ENCODE data around the gene CTSW. TPM values are rescaled to one million over a fixed set of nuclear protein-coding genes. Genes with fewer than 3 reads are reported as not detected.

The CTSW gene
- polyA plus RNA-seq, 1 donor from 2014 or later, result not detected

DNA sequence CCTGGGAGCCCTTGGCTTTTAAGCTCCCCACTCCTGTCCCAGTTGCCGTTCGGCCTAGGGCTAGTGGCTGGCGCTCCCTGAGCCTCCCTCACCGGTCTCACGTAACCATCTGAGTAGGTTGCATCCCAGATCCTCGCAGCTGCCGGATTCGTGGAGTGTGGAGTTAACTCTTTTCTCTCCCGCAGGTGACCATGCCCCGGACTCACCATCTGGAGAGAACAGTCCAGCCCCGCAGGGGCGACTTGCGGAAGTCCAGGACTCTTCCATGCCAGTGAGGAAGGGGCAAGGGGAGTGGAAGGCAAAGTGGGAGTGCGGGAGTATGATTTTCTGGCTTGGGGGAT, 18.5 kb upstream of the CTSW start:
- Histone ChIP-seq H3K4me3 (ENCODE audit: low read length) (peak overlapping the region; percentile 100), H3K27ac (ENCODE audit: low read length) (peak overlapping the region; percentile 100), H4K20me1 (ENCODE audit: insufficient read depth) (peaks cover 13% of the 10 kb centered on the region), H2AFZ (ENCODE audit: low read depth, low read length) (peak overlapping the region; percentile 40), H3K9me2 (ENCODE audit: insufficient read depth, low read length) (no peaks in the 10 kb centered on the region), H3K79me2 (replicated peaks; ENCODE audit: insufficient read depth, low read length) (peaks cover 29% of the 10 kb centered on the region), H3K9me3 (ENCODE audit: low read length) (no peaks in the 10 kb centered on the region), H3F3A (ENCODE audit: insufficient read depth, low read length, poor library complexity, severe bottlenecking) (peaks cover 5% of the 10 kb centered on the region), H3K9ac (ENCODE audit: low read length) (peak overlapping the region; percentile 98), H3K4me2 (ENCODE audit: low read length) (peak overlapping the region; percentile 90), H3K27me3 (ENCODE audit: insufficient read depth, low read depth, low read length) (no peaks in the 10 kb centered on the region), H3K36me3 (ENCODE audit: insufficient read depth, low read length) (no peaks in the 10 kb centered on the region)
- TF ChIP-seq EP300 (conservative IDR thresholded peaks at IDR 0.05; ENCODE audit: poor library complexity, severe bottlenecking) (no peak), MXI1 (conservative IDR thresholded peaks at IDR 0.05; ENCODE audit: poor library complexity, severe bottlenecking) (no peak), SMC3 (conservative IDR thresholded peaks at IDR 0.05; ENCODE audit: poor library complexity) (no peak), RAD21 (conservative IDR thresholded peaks at IDR 0.05) (no peak), TAF1 (IDR thresholded peaks at IDR 0.05; ENCODE audit: low read depth) (no peak), POLR2AphosphoS5 (IDR thresholded peaks at IDR 0.05) (no peak), EZH2 (IDR thresholded peaks at IDR 0.05; ENCODE audit: borderline replicate concordance, insufficient read depth, low read length, poor library complexity, severe bottlenecking) (no peak)
- TF ChIP-seq, protein P1, sequence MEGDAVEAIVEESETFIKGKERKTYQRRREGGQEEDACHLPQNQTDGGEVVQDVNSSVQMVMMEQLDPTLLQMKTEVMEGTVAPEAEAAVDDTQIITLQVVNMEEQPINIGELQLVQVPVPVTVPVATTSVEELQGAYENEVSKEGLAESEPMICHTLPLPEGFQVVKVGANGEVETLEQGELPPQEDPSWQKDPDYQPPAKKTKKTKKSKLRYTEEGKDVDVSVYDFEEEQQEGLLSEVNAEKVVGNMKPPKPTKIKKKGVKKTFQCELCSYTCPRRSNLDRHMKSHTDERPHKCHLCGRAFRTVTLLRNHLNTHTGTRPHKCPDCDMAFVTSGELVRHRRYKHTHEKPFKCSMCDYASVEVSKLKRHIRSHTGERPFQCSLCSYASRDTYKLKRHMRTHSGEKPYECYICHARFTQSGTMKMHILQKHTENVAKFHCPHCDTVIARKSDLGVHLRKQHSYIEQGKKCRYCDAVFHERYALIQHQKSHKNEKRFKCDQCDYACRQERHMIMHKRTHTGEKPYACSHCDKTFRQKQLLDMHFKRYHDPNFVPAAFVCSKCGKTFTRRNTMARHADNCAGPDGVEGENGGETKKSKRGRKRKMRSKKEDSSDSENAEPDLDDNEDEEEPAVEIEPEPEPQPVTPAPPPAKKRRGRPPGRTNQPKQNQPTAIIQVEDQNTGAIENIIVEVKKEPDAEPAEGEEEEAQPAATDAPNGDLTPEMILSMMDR (IDR thresholded peaks at IDR 0.05; ENCODE audit: poor library complexity, severe bottlenecking), result no peak
- TF ChIP-seq, protein P2, sequence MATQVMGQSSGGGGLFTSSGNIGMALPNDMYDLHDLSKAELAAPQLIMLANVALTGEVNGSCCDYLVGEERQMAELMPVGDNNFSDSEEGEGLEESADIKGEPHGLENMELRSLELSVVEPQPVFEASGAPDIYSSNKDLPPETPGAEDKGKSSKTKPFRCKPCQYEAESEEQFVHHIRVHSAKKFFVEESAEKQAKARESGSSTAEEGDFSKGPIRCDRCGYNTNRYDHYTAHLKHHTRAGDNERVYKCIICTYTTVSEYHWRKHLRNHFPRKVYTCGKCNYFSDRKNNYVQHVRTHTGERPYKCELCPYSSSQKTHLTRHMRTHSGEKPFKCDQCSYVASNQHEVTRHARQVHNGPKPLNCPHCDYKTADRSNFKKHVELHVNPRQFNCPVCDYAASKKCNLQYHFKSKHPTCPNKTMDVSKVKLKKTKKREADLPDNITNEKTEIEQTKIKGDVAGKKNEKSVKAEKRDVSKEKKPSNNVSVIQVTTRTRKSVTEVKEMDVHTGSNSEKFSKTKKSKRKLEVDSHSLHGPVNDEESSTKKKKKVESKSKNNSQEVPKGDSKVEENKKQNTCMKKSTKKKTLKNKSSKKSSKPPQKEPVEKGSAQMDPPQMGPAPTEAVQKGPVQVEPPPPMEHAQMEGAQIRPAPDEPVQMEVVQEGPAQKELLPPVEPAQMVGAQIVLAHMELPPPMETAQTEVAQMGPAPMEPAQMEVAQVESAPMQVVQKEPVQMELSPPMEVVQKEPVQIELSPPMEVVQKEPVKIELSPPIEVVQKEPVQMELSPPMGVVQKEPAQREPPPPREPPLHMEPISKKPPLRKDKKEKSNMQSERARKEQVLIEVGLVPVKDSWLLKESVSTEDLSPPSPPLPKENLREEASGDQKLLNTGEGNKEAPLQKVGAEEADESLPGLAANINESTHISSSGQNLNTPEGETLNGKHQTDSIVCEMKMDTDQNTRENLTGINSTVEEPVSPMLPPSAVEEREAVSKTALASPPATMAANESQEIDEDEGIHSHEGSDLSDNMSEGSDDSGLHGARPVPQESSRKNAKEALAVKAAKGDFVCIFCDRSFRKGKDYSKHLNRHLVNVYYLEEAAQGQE (IDR thresholded peaks at IDR 0.05; ENCODE audit: borderline replicate concordance), result no peak

DNA sequence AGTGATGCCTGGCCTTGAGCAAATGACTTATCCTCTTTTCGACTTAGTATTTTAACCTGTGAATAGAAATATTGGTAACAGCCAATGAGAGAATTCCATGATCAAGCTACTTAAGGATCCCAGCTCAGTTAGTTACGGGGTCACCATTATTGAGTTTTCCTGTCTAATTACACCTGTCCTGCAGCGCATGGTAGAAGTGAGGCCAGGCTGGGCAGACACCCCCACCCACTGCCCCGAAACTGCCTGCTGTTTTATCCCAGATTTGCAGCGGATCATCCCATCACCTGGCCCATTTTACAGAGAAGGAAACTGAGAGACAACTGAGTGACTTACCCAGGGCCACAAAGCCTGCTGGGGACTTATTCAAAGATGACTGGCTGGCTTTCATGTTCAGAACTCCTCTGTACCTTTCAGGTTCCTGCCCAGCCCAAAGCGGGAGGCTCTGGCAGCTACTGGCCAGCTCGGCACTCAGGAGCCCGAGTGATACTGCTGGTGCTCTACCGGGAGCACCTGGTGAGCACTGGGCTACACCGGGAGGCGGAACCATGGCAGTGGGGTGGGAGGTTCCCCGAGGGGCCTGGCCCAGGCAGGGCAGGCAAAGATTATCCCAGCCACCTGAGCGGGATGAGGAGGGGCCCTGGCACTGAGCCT, 18.0 kb upstream of the CTSW start:
- no peaks in the 10 kb centered on the region for H3K36me3 ChIP-seq (ENCODE audit: insufficient read depth, low read length)
- H3K9me2 ChIP-seq (ENCODE audit: insufficient read depth, low read length), result no peaks in the 10 kb centered on the region
- H3F3A ChIP-seq (ENCODE audit: insufficient read depth, low read length, poor library complexity, severe bottlenecking), result peaks cover 5% of the 10 kb centered on the region
- H3K27ac ChIP-seq (ENCODE audit: low read length), result peak overlapping the region; percentile 100
- no peaks in the 10 kb centered on the region for H3K27me3 ChIP-seq (ENCODE audit: insufficient read depth, low read depth, low read length)
- H2AFZ ChIP-seq (ENCODE audit: low read depth, low read length), result no peak overlapping the region
- H3K4me2 ChIP-seq (ENCODE audit: low read length), result peak overlapping the region; percentile 90
- peak overlapping the region; percentile 100 for H3K4me3 ChIP-seq (ENCODE audit: low read length)
- peaks cover 8% of the 10 kb centered on the region for H4K20me1 ChIP-seq (ENCODE audit: insufficient read depth)
- TF ChIP-seq RAD21 (conservative IDR thresholded peaks at IDR 0.05) (no peak), EP300 (conservative IDR thresholded peaks at IDR 0.05; ENCODE audit: poor library complexity, severe bottlenecking) (no peak), EZH2 (IDR thresholded peaks at IDR 0.05; ENCODE audit: borderline replicate concordance, insufficient read depth, low read length, poor library complexity, severe bottlenecking) (no peak), SMC3 (conservative IDR thresholded peaks at IDR 0.05; ENCODE audit: poor library complexity) (no peak), POLR2AphosphoS5 (IDR thresholded peaks at IDR 0.05) (no peak), MXI1 (conservative IDR thresholded peaks at IDR 0.05; ENCODE audit: poor library complexity, severe bottlenecking) (no peak), TAF1 (IDR thresholded peaks at IDR 0.05; ENCODE audit: low read depth) (no peak)
- TF ChIP-seq, protein P2 (IDR thresholded peaks at IDR 0.05; ENCODE audit: borderline replicate concordance), result no peak
- TF ChIP-seq, protein P1 (IDR thresholded peaks at IDR 0.05; ENCODE audit: poor library complexity, severe bottlenecking), result no peak
- H3K9ac ChIP-seq (ENCODE audit: low read length), result peak overlapping the region; percentile 98
- H3K79me2 ChIP-seq (replicated peaks; ENCODE audit: insufficient read depth, low read length), result peaks cover 24% of the 10 kb centered on the region
- no peaks in the 10 kb centered on the region for H3K9me3 ChIP-seq (ENCODE audit: low read length)

Data from neural cell (in vitro differentiated cells).